CD4-positive, CD25-positive, alpha-beta regulatory T cell (primary cell): Measurements from ENCODE around the gene SMG6. TPM values are rescaled to one million over a fixed set of nuclear protein-coding genes. Genes with fewer than 3 reads are reported as not detected.

ENCODE experiments used
- ATAC-seq, 2 donors: fragments of 150-1000 bp; cut with Tn5 transposase; one replicate each; pipeline ENCODE4 v1.10.0; 2021; ENCODE audit warnings: low read depth in 2 of 2, moderate number of reproducible peaks in 2 of 2, moderate library complexity in 1 of 2
- DNase-seq, 3 donors: peaks; one replicate each; pipeline versions ENCODE4 v3.0.0 to v3.0.0-alpha.2; 2012 to 2022; ENCODE audit warnings: mixed read lengths in 1 of 3
- H3K27ac ChIP-seq: one replicate; pipeline ENCODE4 v1.7.0; 2013; ENCODE audit warnings: mild to moderate bottlenecking, low read length; ENCODE audit not compliant: insufficient read depth, poor library complexity, severe bottlenecking
- H3K27me3 ChIP-seq: one replicate; pipeline ENCODE4 v1.7.0; 2013; ENCODE audit warnings: low read length; ENCODE audit not compliant: control insufficient read depth, insufficient read depth
- H3K36me3 ChIP-seq: one replicate; pipeline ENCODE4 v1.7.0; 2013; ENCODE audit warnings: mild to moderate bottlenecking, low read length, moderate library complexity; ENCODE audit not compliant: control insufficient read depth, insufficient read depth
- H3K4me1 ChIP-seq: 2 replicates; pipeline ENCODE4 v1.7.0; 2013; ENCODE audit warnings: mild to moderate bottlenecking, low read length; ENCODE audit not compliant: insufficient read depth, control insufficient read depth, poor library complexity, severe bottlenecking
- H3K4me3 ChIP-seq: one replicate; pipeline ENCODE4 v1.7.0; 2013; ENCODE audit warnings: low read depth, mild to moderate bottlenecking, low read length, moderate library complexity
- H3K9me3 ChIP-seq, 2 experiments: 1 replicate in 1 of 2; 2 replicates in 1 of 2; pipeline ENCODE4 v1.7.0; 2013; ENCODE audit warnings: low read length in 2 of 2, mild to moderate bottlenecking in 1 of 2, moderate library complexity in 1 of 2; ENCODE audit not compliant: control insufficient read depth in 2 of 2
- H3K27ac Mint-ChIP-seq, 3 donors: one replicate each; pipeline ENCODE4 v1.8.0; 2020 to 2022; ENCODE audit warnings: mild to moderate bottlenecking in 3 of 3, mixed read lengths in 3 of 3, moderate library complexity in 2 of 3
- H3K27me3 Mint-ChIP-seq: one replicate; pipeline ENCODE4 v1.8.0; 2022; ENCODE audit warnings: mild to moderate bottlenecking, mixed read lengths
- H3K36me3 Mint-ChIP-seq: one replicate; pipeline ENCODE4 v1.8.0; 2020; ENCODE audit warnings: mixed read lengths
- H3K4me1 Mint-ChIP-seq, 4 donors: one replicate each; pipeline ENCODE4 v1.8.0; 2020 to 2022; ENCODE audit warnings: mixed read lengths in 4 of 4, mild to moderate bottlenecking in 1 of 4
- H3K4me3 Mint-ChIP-seq, 4 donors: one replicate each; pipeline ENCODE4 v1.8.0; 2020 to 2022; ENCODE audit warnings: mild to moderate bottlenecking in 4 of 4, mixed read lengths in 4 of 4, moderate library complexity in 3 of 4
- H3K9me3 Mint-ChIP-seq, 7 donors: one replicate each; pipeline ENCODE4 v1.8.0; 2020 to 2022; ENCODE audit warnings: mixed read lengths in 7 of 7, mild to moderate bottlenecking in 3 of 7, moderate library complexity in 2 of 7
- polyA plus RNA-seq, 4 donors: library from polyadenylated mRNA; unstranded; fragments of 300-500 nt; fragmentation: Illumina TruSeq; gene quantifications; one replicate each; pipeline ENCODE4 v1.2.3, GENCODE V29; 2021
- total RNA-seq: library from RNA; stranded (reverse); gene quantifications from one replicate; pipeline ENCODE4 v1.2.3, GENCODE V29; 2022

SMG6 gene
- total and polyA plus RNA-seq, 5 donors from 2014 or later, result 3.3 to 42.9 (median 4.9) TPM

GRCh38 chr17:2277429-2278170, 26.0 kb downstream of the SMG6 start:
- Mint-ChIP-seq H3K4me3 (no peak overlapping the region), H3K27me3 (no peaks in the 10 kb centered on the region), H3K4me1 (peaks cover 7 to 18% (median 9%) of the 10 kb centered on the region in 4 donors), H3K27ac (no peak overlapping the region), H3K9me3 (no peaks in the 10 kb centered on the region), H3K36me3 (peaks cover 56% of the 10 kb centered on the region)
- no peaks in the 10 kb centered on the region for H3K4me1 ChIP-seq
- no peaks in the 10 kb centered on the region for H3K27me3 ChIP-seq
- H3K36me3 ChIP-seq, result peaks cover 59% of the 10 kb centered on the region
- H3K9me3 ChIP-seq, result no peaks in the 10 kb centered on the region
- ATAC-seq (no peak), DNase-seq (no peak)
- no peak overlapping the region for H3K27ac ChIP-seq
- H3K4me3 ChIP-seq, result no peak overlapping the region

GRCh38 chr17:2275722-2276121, 27.9 kb downstream of the SMG6 start:
- Histone ChIP-seq H3K4me1 (no peaks in the 10 kb centered on the region), H3K27me3 (no peaks in the 10 kb centered on the region), H3K36me3 (peaks cover 41% of the 10 kb centered on the region), H3K27ac (no peak overlapping the region), H3K4me3 (no peak overlapping the region), H3K9me3 (no peaks in the 10 kb centered on the region)
- no peaks in the 10 kb centered on the region for H3K9me3 Mint-ChIP-seq
- peaks cover 45% of the 10 kb centered on the region for H3K36me3 Mint-ChIP-seq
- H3K4me3 Mint-ChIP-seq, result no peak overlapping the region
- peaks cover 0 to 15% (median 13%) of the 10 kb centered on the region in 4 donors for H3K4me1 Mint-ChIP-seq
- DNase-seq (no peak), ATAC-seq (no peak)
- H3K27ac Mint-ChIP-seq, result peak overlapping the region in 1 of 3 donors; percentile 74
- H3K27me3 Mint-ChIP-seq, result no peaks in the 10 kb centered on the region

- Mint-ChIP-seq H3K9me3 (no peaks in the 10 kb centered on the region), H3K4me3 (no peak overlapping the region), H3K27me3 (no peaks in the 10 kb centered on the region), H3K36me3 (peaks cover 46% of the 10 kb centered on the region), H3K4me1 (peaks cover 0 to 23% (median 15%) of the 10 kb centered on the region in 4 donors), H3K27ac (no peak overlapping the region)
- Histone ChIP-seq H3K27me3 (no peaks in the 10 kb centered on the region), H3K4me3 (no peak overlapping the region), H3K27ac (no peak overlapping the region), H3K36me3 (peaks cover 28% of the 10 kb centered on the region), H3K4me1 (no peaks in the 10 kb centered on the region), H3K9me3 (no peaks in the 10 kb centered on the region)
- no peak for DNase-seq
- ATAC-seq, result no peak
Observed at GRCh38 chr17:2274414-2274813, 29.2 kb downstream of the SMG6 start.

- H3K9me3 ChIP-seq, result no peaks in the 10 kb centered on the region
- Mint-ChIP-seq H3K27me3 (no peaks in the 10 kb centered on the region), H3K9me3 (no peaks in the 10 kb centered on the region), H3K4me3 (peak overlapping the region in 1 of 4 donors; percentile 48), H3K36me3 (peaks cover 39% of the 10 kb centered on the region), H3K4me1 (peaks cover 0 to 33% (median 22%) of the 10 kb centered on the region in 4 donors), H3K27ac (peak overlapping the region in 2 of 3 donors; percentile 40 to 44)
- no peaks in the 10 kb centered on the region for H3K27me3 ChIP-seq
- no peak for DNase-seq
- no peak overlapping the region for H3K27ac ChIP-seq
- ATAC-seq, result no peak
- peaks cover 8% of the 10 kb centered on the region for H3K4me1 ChIP-seq
- peaks cover 19% of the 10 kb centered on the region for H3K36me3 ChIP-seq
- no peak overlapping the region for H3K4me3 ChIP-seq
Observed at GRCh38 chr17:2271985-2272702, 31.4 kb downstream of the SMG6 start.

GRCh38 chr17:2267354-2267753, 36.2 kb downstream of the SMG6 start:
- ATAC-seq (no peak), DNase-seq (no peak)
- peak overlapping the region; percentile 97 to 98 (median 98) for H3K27ac Mint-ChIP-seq
- H3K4me3 Mint-ChIP-seq, result peak overlapping the region; percentile 77 to 93 (median 80)
- Histone ChIP-seq H3K4me3 (peak overlapping the region; percentile 82), H3K36me3 (no peaks in the 10 kb centered on the region), H3K27me3 (no peaks in the 10 kb centered on the region), H3K4me1 (peaks cover 54% of the 10 kb centered on the region), H3K27ac (peak overlapping the region; percentile 89), H3K9me3 (no peaks in the 10 kb centered on the region)
- H3K4me1 Mint-ChIP-seq, result peaks cover 25 to 70% (median 49%) of the 10 kb centered on the region in 4 donors
- peaks cover 21% of the 10 kb centered on the region for H3K36me3 Mint-ChIP-seq
- no peaks in the 10 kb centered on the region for H3K9me3 Mint-ChIP-seq
- no peaks in the 10 kb centered on the region for H3K27me3 Mint-ChIP-seq

DNA sequence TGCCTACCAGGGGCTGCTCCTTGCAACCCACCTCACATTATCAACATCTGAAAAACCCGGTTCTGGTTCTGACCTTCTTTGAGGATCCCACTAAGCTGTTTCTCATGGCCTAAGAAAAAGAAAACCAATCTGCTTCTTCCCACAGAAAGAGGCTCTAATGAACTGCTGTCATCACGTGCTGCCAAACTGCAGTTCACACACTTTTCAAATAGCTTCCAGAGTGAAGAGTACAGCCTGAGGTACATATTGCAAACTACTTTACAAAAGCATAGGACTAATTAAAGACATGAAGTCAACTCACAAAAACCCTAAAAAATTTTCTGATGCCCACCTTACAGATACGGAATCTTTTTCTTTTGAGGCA, 36.7 kb downstream of the SMG6 start:
- no peaks in the 10 kb centered on the region for H3K27me3 Mint-ChIP-seq
- H3K4me1 Mint-ChIP-seq, result peaks cover 25 to 70% (median 51%) of the 10 kb centered on the region in 4 donors
- peak overlapping the region; percentile 89 for H3K27ac ChIP-seq
- peak overlapping the region; percentile 77 to 93 (median 80) for H3K4me3 Mint-ChIP-seq
- no peaks in the 10 kb centered on the region for H3K27me3 ChIP-seq
- H3K4me3 ChIP-seq, result peak overlapping the region; percentile 82
- peak overlapping the region; percentile 97 to 98 (median 98) for H3K27ac Mint-ChIP-seq
- ATAC-seq, result no peak
- no peaks in the 10 kb centered on the region for H3K9me3 Mint-ChIP-seq
- peaks cover 16% of the 10 kb centered on the region for H3K36me3 Mint-ChIP-seq
- peaks cover 59% of the 10 kb centered on the region for H3K4me1 ChIP-seq
- peak in 1 of 3 donors; percentile 35 for DNase-seq
- H3K36me3 ChIP-seq, result no peaks in the 10 kb centered on the region
- H3K9me3 ChIP-seq, result no peaks in the 10 kb centered on the region

DNA sequence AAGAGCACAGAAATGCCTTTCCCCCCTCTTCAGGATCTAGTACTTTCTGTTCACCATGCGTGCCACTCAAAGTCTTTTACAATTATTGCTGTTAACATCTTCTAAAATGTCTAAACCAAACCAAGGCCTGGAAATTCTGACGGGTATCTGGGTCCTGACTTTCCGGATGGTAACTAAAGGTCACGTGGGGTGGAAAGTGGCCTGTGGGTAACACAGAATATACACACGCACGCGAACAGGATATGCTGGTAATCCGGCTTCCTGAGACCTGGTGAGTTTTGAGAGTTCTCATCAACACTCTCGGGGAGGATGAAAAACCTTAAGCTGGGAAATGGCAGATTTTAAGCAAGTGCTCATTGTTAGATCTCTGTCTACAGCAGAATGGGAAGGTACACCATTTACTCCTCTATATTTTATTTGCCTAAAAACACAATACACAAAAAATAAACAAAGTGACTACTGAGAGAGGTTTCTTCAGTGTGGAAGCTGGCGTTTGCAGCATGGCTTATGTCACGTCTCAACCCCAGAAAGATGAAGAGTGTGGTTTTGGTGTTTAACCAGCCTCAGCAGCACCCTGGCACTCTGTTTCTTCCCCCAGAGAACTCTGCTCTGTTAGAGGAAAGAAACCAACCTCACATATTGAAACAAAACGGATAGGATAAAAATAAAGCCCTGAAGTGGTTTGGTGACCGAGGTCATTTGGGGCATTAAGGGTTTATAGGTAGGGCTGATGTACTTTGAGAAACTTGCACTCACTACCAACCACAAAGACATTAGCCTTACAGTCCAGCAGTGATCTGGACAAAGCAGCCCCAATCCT, 37.3 kb downstream of the SMG6 start:
- peak overlapping the region; percentile 77 to 93 (median 80) for H3K4me3 Mint-ChIP-seq
- no peaks in the 10 kb centered on the region for H3K9me3 ChIP-seq
- peaks cover 63% of the 10 kb centered on the region for H3K4me1 ChIP-seq
- ATAC-seq (peak; percentile 90 to 91), DNase-seq (peak; percentile 64 to 92 (median 86))
- H3K27ac ChIP-seq, result peak overlapping the region; percentile 89
- H3K27ac Mint-ChIP-seq, result peak overlapping the region; percentile 97 to 98 (median 98)
- H3K9me3 Mint-ChIP-seq, result no peaks in the 10 kb centered on the region
- no peaks in the 10 kb centered on the region for H3K27me3 ChIP-seq
- no peaks in the 10 kb centered on the region for H3K27me3 Mint-ChIP-seq
- H3K36me3 ChIP-seq, result no peaks in the 10 kb centered on the region
- H3K36me3 Mint-ChIP-seq, result peaks cover 21% of the 10 kb centered on the region
- H3K4me1 Mint-ChIP-seq, result peaks cover 25 to 76% (median 56%) of the 10 kb centered on the region in 4 donors
- H3K4me3 ChIP-seq, result peak overlapping the region; percentile 82
